IMR-90 (cell line): Measurements from ENCODE around the gene NELFCD. TPM values are rescaled to one million over a fixed set of nuclear protein-coding genes. Genes with fewer than 3 reads are reported as not detected.

Experiments
- ATAC-seq: fragments of 200-7000 bp; cut with Tn5 transposase; 2 replicates; pipeline ENCODE4 v1.9.1; 2020; ENCODE audit warnings: low read depth, mild to moderate bottlenecking, moderate library complexity
- BruUV-seq: library from RNA; stranded (reverse); fragments of 400-500 nt; replicated peaks from 2 replicates; lab custom pipeline; 2021; lab: Mats Ljungman, UMichigan
- CTCF ChIA-PET: fragments of 300-600 bp; formaldehyde crosslinking; extraction: SDS; loops from one replicate; lab custom pipeline; 2021; ENCODE audit warnings: antibody characterized with exemption; lab: Yijun Ruan, JAX
- POLR2A ChIA-PET: fragments of 300-600 bp; sonication (Branson Sonifier 250); formaldehyde crosslinking; loops from one replicate; lab custom pipeline; 2022; ENCODE audit warnings: antibody characterized with exemption; ENCODE audit not compliant: unreplicated experiment; lab: Charles Lee
- DNase-seq: peaks from one replicate; pipeline ENCODE4 v3.0.0; 2013
- H2AFZ ChIP-seq: replicated peaks from 2 replicates; pipeline ENCODE3; 2013; ENCODE audit warnings: low read length, mild to moderate bottlenecking; ENCODE audit not compliant: poor library complexity
- H2AK5ac ChIP-seq: 2 replicates; pipeline ENCODE4 v1.6.1; 2013; ENCODE audit warnings: low read depth, low read length, inconsistent platforms
- H2AK9ac ChIP-seq: replicated peaks from 2 replicates; pipeline ENCODE3; 2013; ENCODE audit warnings: mild to moderate bottlenecking, low read depth, low read length, moderate library complexity; ENCODE audit not compliant: poor library complexity
- H2BK120ac ChIP-seq: 2 replicates; pipeline ENCODE4 v1.6.1; 2013; ENCODE audit warnings: low read depth, low read length, inconsistent platforms
- H2BK15ac ChIP-seq: 3 replicates; pipeline ENCODE4 v1.6.1; 2013; ENCODE audit warnings: low read depth, low read length, inconsistent platforms
- H2BK20ac ChIP-seq: 2 replicates; pipeline ENCODE4 v1.6.1; 2013; ENCODE audit warnings: low read depth, mild to moderate bottlenecking, inconsistent platforms, low read length, moderate library complexity
- H2BK5ac ChIP-seq: 2 replicates; pipeline ENCODE4 v1.6.1; 2013; ENCODE audit warnings: mild to moderate bottlenecking, low read depth, low read length, inconsistent platforms; ENCODE audit not compliant: poor library complexity, severe bottlenecking
- H3K14ac ChIP-seq: replicated peaks from 2 replicates; pipeline ENCODE4 v1.6.1; 2013; ENCODE audit warnings: low read depth, low read length, inconsistent platforms
- H3K18ac ChIP-seq: 2 replicates; pipeline ENCODE4 v1.6.1; 2013; ENCODE audit warnings: low read depth, low read length, control low read depth
- H3K23ac ChIP-seq: 2 replicates; pipeline ENCODE4 v1.6.1; 2013; ENCODE audit warnings: low read depth, low read length, inconsistent platforms
- H3K27ac ChIP-seq: 2 replicates; pipeline ENCODE4 v1.5.1; 2013; ENCODE audit warnings: mild to moderate bottlenecking, control low read depth, low read length; ENCODE audit not compliant: insufficient read depth
- H3K27me3 ChIP-seq: 2 replicates; pipeline ENCODE4 v1.6.1; 2013; ENCODE audit warnings: low read length; ENCODE audit not compliant: control insufficient read depth, insufficient read depth
- H3K36me3 ChIP-seq: 2 replicates; pipeline ENCODE4 v1.6.1; 2013; ENCODE audit warnings: low read length, mixed read lengths; ENCODE audit not compliant: control insufficient read depth, insufficient read depth
- H3K4ac ChIP-seq: 2 replicates; pipeline ENCODE4 v1.6.1; 2013; ENCODE audit warnings: low read depth, low read length, inconsistent platforms
- H3K4me1 ChIP-seq: 2 replicates; pipeline ENCODE4 v1.6.1; 2013; ENCODE audit warnings: low read length, mixed read lengths; ENCODE audit not compliant: control insufficient read depth, insufficient read depth
- H3K4me2 ChIP-seq: 2 replicates; pipeline ENCODE4 v1.6.1; 2013; ENCODE audit warnings: low read depth, mild to moderate bottlenecking, control low read depth, low read length, moderate library complexity
- H3K4me3 ChIP-seq: 2 replicates; pipeline ENCODE4 v1.5.1; 2013; ENCODE audit warnings: low read depth, mild to moderate bottlenecking, control low read depth, low read length, moderate library complexity; ENCODE audit not compliant: insufficient read depth
- H3K56ac ChIP-seq: 2 replicates; pipeline ENCODE4 v1.6.1; 2013; ENCODE audit warnings: low read length, inconsistent platforms; ENCODE audit not compliant: insufficient read depth; ENCODE audit errors: extremely low read depth
- H3K79me1 ChIP-seq, 2 experiments: 2 replicates each; pipeline ENCODE4 v1.6.1; 2013; ENCODE audit warnings: low read length in 2 of 2, inconsistent platforms in 1 of 2, low read depth in 1 of 2
- H3K9ac ChIP-seq: 2 replicates; pipeline ENCODE4 v1.6.1; 2013; ENCODE audit warnings: low read depth, low read length, control low read depth
- H3K9me1 ChIP-seq: 2 replicates; pipeline ENCODE4 v1.6.1; 2013; ENCODE audit warnings: low read length, inconsistent platforms; ENCODE audit not compliant: insufficient read depth
- H3K9me3 ChIP-seq: 2 replicates; pipeline ENCODE4 v1.6.1; 2013; ENCODE audit warnings: low read length; ENCODE audit not compliant: control insufficient read depth, insufficient read depth
- H4K20me1 ChIP-seq: 2 replicates; pipeline ENCODE4 v1.6.1; 2013; ENCODE audit warnings: low read length, inconsistent platforms; ENCODE audit not compliant: insufficient read depth
- H4K5ac ChIP-seq: 2 replicates; pipeline ENCODE4 v1.6.1; 2013; ENCODE audit warnings: mild to moderate bottlenecking, low read depth, low read length, control low read depth
- H4K8ac ChIP-seq, 2 experiments: 2 replicates each; pipeline ENCODE4 v1.6.1; 2013; ENCODE audit warnings: low read depth in 2 of 2, low read length in 2 of 2, control low read depth in 1 of 2, inconsistent platforms in 1 of 2
- H4K91ac ChIP-seq: 2 replicates; pipeline ENCODE4 v1.6.1; 2013; ENCODE audit warnings: low read depth, low read length, inconsistent platforms; ENCODE audit not compliant: insufficient read depth
- CEBPB ChIP-seq: IDR thresholded peaks from 2 replicates; pipeline ENCODE4 v1.6.1; 2012; ENCODE audit warnings: low read depth, low read length, improper control_type of control experiment
- RCOR1 ChIP-seq: IDR thresholded peaks from 2 replicates; pipeline ENCODE4 v1.6.1; 2012; ENCODE audit warnings: mild to moderate bottlenecking, low read length, improper control_type of control experiment; ENCODE audit not compliant: insufficient replicate concordance
- WGBS, 2 experiments: methylation state at CpG; one replicate each; pipeline versions ENCODE4 v1.1.5 to v1.1.7; 2013; ENCODE audit warnings: missing lambda C conversion rate in 2 of 2; ENCODE audit not compliant: insufficient read length in 1 of 2; ENCODE audit errors: extremely low coverage in 2 of 2; 5-methylcytosine and 5-hydroxymethylcytosine counted together
- dilution Hi-C: fragments of 300-500 bp; cut with HindIII; formaldehyde crosslinking; loops from one replicate; pipeline ENCODE4 v1.14.3; 2018; ENCODE audit warnings: low sequenced_read_pairs; ENCODE audit not compliant: unreplicated experiment
- in situ Hi-C: fragments of 300-500 bp; cut with MboI; formaldehyde crosslinking; loops from 3 replicates; pipeline ENCODE4 v1.14.3; 2019; ENCODE audit warnings: low sequenced_read_pairs, inconsistent platforms, mixed read lengths
- intact Hi-C: fragments of 100-400 bp; cut with micrococcal nuclease; formaldehyde crosslinking; loops from 2 replicates; pipeline ENCODE4 v1.10.0; 2022
- polyA plus RNA-seq, 3 experiments: library from polyadenylated mRNA; depleted of rRNA; stranded (reverse); fragments of >200 nt; gene quantifications; 2 replicates each; pipeline ENCODE4 v1.2.3, GENCODE V29; 2012; ENCODE audit warnings: low replicate concordance in 1 of 3
- total RNA-seq: library from RNA; depleted of rRNA; stranded (reverse); fragments of >200 nt; gene quantifications from 2 replicates; pipeline ENCODE4 v1.2.3, GENCODE V29; 2012

Gene NELFCD
- total and polyA plus RNA-seq, 2 of the 4 experiments (the other 2 are of a cell fraction), result 88.9 to 94.1 TPM

GRCh38 chr20:59039233-59039632 lies 58.2 kb downstream of the NELFCD start:
- Histone ChIP-seq H3K14ac (no peak overlapping the region), H3K36me3 (peaks cover 21% of the 10 kb centered on the region)

More at GRCh38 chr20:59039233-59039632, 58.2 kb downstream of the NELFCD start:
- DNase-seq (peak; percentile 45), ATAC-seq (no peak)
- Histone ChIP-seq H3K27ac (no peak overlapping the region), H3K27me3 (no peaks in the 10 kb centered on the region), H3K18ac (no peak overlapping the region), H2AK5ac (no peak overlapping the region), H4K91ac (no peak overlapping the region), H3K9me3 (no peaks in the 10 kb centered on the region), H3K79me1 (peaks cover 36 to 56% of the 10 kb centered on the region in 2 experiments), H2BK120ac (no peak overlapping the region), H4K20me1 (peaks cover 9% of the 10 kb centered on the region; the same call in 1 of the 2 replicates), H3K23ac (no peak overlapping the region), H2BK15ac (no peak overlapping the region), H3K4me1 (peaks cover 8% of the 10 kb centered on the region), H2BK20ac (no peak overlapping the region), H2AK9ac (no peak overlapping the region), H3K9me1 (peaks cover 9% of the 10 kb centered on the region; the same call in 1 of the 2 replicates), H3K9ac (no peak overlapping the region), H4K5ac (no peak overlapping the region), H2BK5ac (no peak overlapping the region), H3K4ac (no peak overlapping the region), H3K4me3 (no peak overlapping the region), H2AFZ (no peak overlapping the region), H3K56ac (no peak overlapping the region), H3K4me2 (no peak overlapping the region), H4K8ac (no peak overlapping the region)
- no peak for TF ChIP-seq RCOR1
- peak; percentile 88 for TF ChIP-seq CEBPB
- in situ Hi-C loops (loop anchor here (25.0 kb wide), 3 partner anchors 802 to 1652 kb away; partner anchors contain the start of genes ANKRD60 and RBM38), dilution Hi-C loops (no loop called here), intact Hi-C loops (no loop called here)
- ChIA-PET POLR2A (no interaction called here), CTCF (no interaction called here)
- BruUV-seq, result no TSS peak
- WGBS, 2 experiments, result no CpG with 5 or more reads among the region's 1 CpG
